ENCODE measurements around the gene PIWIL1.

DNA sequence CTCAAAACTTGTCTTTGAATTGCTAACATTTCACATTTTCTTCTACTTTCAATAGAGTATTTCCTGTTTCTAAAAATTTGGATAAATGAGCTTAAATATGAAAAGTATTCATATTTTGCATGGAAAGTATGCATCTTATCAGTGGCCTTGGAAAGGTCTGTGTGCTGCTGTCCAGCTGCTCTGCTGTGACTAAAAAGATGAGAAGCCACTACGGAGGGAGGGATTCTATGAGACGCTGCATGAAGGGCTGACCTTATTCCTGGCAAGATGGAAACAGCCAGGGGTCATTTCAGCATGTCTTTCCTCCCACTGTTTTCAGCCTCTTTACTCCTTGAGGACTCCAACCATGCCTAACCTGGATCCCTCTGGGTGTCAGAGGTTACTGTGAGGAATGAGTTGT, 13.0 kb downstream of the PIWIL1 start:
- TF ChIP-seq, protein P1, sequence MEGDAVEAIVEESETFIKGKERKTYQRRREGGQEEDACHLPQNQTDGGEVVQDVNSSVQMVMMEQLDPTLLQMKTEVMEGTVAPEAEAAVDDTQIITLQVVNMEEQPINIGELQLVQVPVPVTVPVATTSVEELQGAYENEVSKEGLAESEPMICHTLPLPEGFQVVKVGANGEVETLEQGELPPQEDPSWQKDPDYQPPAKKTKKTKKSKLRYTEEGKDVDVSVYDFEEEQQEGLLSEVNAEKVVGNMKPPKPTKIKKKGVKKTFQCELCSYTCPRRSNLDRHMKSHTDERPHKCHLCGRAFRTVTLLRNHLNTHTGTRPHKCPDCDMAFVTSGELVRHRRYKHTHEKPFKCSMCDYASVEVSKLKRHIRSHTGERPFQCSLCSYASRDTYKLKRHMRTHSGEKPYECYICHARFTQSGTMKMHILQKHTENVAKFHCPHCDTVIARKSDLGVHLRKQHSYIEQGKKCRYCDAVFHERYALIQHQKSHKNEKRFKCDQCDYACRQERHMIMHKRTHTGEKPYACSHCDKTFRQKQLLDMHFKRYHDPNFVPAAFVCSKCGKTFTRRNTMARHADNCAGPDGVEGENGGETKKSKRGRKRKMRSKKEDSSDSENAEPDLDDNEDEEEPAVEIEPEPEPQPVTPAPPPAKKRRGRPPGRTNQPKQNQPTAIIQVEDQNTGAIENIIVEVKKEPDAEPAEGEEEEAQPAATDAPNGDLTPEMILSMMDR (IDR thresholded peaks at IDR 0.05), result no peak
- TF ChIP-seq POLR2A (IDR thresholded peaks at IDR 0.05), result no peak

Data from heart left ventricle (tissue), 13 donors.